HG03045 (cell line): Measurements from ENCODE around the gene TBX2.
"Not testable (repeated sequence)": the region's sequence is repeated elsewhere in the genome, so short reads cannot be mapped to it uniquely, and the experiment has no call there.

Experiments
- ATAC-seq: cut with Tn5 transposase; IDR thresholded peaks from one replicate; pipeline ENCODE4 v1.9.1; 2021; ENCODE audit warnings: mild to moderate bottlenecking, moderate library complexity; ENCODE audit not compliant: unreplicated experiment

TBX2 gene

GRCh38 chr17:61399131-61400065, at the start of gene TBX2:
TBX2 (plus strand) TSS chr17:61399843; CDS start chr17:61400177, 334 bp downstream.
- ATAC-seq = no peak

- no peak for ATAC-seq
These were observed 47.8 kb upstream of the TBX2 start for GRCh38 chr17:61351745-61352407.

GRCh38 chr17:61352408-61352770, 47.3 kb upstream of the TBX2 start:
- no peak for ATAC-seq

GRCh38 chr17:61352781-61353491, 46.7 kb upstream of the TBX2 start:
- ATAC-seq = no peak

GRCh38 chr17:61353615-61354014, 46.0 kb upstream of the TBX2 start:
- ATAC-seq = no peak

- no peak for ATAC-seq
These were observed 44.5 kb upstream of the TBX2 start for GRCh38 chr17:61354895-61355874.

GRCh38 chr17:61357061-61357460, 42.6 kb upstream of the TBX2 start:
- not testable (repeated sequence) for ATAC-seq

GRCh38 chr17:61359513-61359912, 40.1 kb upstream of the TBX2 start:
- not testable (repeated sequence) for ATAC-seq

- ATAC-seq = no peak
These were observed 39.2 kb upstream of the TBX2 start for GRCh38 chr17:61360318-61360943.

GRCh38 chr17:61361084-61361483, 38.6 kb upstream of the TBX2 start:
- no peak for ATAC-seq

- no peak for ATAC-seq
These were observed 37.2 kb upstream of the TBX2 start for GRCh38 chr17:61362396-61362795.

GRCh38 chr17:61362852-61363600, 36.6 kb upstream of the TBX2 start:
- ATAC-seq = no peak

- no peak for ATAC-seq
These were observed 35.8 kb upstream of the TBX2 start for GRCh38 chr17:61363601-61364462.

- ATAC-seq = no peak
These were observed 35.2 kb upstream of the TBX2 start for GRCh38 chr17:61364463-61364846.

- ATAC-seq = no peak
These were observed 33.4 kb upstream of the TBX2 start for GRCh38 chr17:61366076-61366714.

- ATAC-seq = no peak
These were observed 32.8 kb upstream of the TBX2 start for GRCh38 chr17:61366715-61367413.
